Measurements from ENCODE around the gene GPR141.

GRCh38 chr7:37694208-37695094, 10.9 kb downstream of the GPR141 start:
- TF ChIP-seq, protein P1, sequence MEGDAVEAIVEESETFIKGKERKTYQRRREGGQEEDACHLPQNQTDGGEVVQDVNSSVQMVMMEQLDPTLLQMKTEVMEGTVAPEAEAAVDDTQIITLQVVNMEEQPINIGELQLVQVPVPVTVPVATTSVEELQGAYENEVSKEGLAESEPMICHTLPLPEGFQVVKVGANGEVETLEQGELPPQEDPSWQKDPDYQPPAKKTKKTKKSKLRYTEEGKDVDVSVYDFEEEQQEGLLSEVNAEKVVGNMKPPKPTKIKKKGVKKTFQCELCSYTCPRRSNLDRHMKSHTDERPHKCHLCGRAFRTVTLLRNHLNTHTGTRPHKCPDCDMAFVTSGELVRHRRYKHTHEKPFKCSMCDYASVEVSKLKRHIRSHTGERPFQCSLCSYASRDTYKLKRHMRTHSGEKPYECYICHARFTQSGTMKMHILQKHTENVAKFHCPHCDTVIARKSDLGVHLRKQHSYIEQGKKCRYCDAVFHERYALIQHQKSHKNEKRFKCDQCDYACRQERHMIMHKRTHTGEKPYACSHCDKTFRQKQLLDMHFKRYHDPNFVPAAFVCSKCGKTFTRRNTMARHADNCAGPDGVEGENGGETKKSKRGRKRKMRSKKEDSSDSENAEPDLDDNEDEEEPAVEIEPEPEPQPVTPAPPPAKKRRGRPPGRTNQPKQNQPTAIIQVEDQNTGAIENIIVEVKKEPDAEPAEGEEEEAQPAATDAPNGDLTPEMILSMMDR (IDR thresholded peaks at IDR 0.05; ENCODE audit: borderline replicate concordance, extremely low read depth, low read length, poor library complexity, severe bottlenecking): no peak
- no peak for TF ChIP-seq EZH2 (IDR thresholded peaks at IDR 0.05; ENCODE audit: borderline replicate concordance, low read depth, low read length, severe bottlenecking)

Measured in DND-41 (cell line).